NCI-H345 treated with DMSO at 0.1 percent for 48 hours (cell line): Measurements from ENCODE around the gene CFAP43.

Experiments used
- DNase-seq: peaks from one replicate; lab custom pipeline; 2025; ENCODE audit not compliant: unreplicated experiment; lab: John Stamatoyannopoulos, UW

CFAP43 gene

DNA sequence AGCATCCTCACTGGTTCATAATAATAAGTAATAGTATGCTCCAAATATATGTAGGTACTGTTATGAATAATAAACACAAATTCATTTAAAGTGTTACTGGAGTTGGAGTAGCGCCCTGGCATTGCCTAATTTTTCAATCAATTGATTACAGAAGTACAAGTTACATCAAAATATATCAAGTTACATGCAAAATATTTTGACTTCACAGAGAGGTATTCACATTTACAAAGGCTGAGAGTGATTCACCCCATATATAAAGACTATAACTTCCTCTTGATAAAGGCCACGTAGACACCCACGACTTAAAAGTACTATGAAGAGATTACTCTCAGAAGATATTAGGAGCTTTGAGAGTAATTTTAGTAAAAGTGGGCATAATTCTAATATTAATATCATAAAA lies 132.9 kb downstream of the CFAP43 start:
- no peak for DNase-seq

DNA sequence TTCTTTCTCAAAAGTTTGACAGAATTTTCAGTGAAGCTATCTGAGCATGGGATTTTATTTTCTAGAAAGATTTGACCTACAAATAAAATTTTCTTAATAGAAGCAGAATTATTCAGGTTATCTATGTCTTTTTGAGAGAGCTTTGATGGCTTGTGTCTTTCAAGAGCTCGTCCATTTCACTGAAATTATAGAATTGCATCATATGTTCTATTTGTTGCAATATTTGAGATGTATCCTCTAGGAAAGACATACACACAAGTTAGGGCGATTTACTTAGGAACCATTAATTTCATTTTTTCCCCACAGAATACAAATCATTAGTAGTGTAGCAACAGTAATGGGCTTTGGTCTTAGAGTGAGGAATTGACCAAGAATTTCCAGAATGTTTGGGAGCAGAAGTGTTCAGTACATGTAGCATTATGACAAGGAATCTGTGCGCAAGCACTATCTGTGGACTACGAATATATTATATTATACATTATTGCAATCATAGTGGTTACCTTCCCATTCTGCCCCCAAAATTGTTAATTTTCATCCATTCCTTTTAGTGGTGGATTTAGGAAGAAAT lies 133.7 kb downstream of the CFAP43 start:
- DNase-seq = no peak

- DNase-seq = no peak
Observed at GRCh38 chr10:104096692-104097091, 135.5 kb downstream of the CFAP43 start.

DNA sequence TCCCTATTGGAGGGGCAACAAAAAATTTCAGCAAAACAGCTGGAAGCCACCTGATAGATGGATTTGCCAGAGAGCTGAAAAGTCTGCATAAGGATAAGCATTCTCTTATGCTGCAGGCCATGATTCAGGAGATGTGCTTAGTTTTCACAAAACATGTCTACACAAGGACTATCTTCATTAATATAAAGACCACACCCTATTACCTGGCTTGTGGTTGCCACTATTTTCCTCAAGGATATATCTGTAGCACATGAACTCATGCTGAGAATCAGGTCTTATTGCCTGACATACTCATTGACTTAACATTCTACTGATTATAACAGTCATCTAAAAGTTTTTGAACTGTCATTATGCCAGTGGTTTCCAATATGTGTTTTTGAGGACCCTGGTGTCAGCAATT lies 139.4 kb downstream of the CFAP43 start:
- DNase-seq = no peak

- DNase-seq = no peak
Observed at GRCh38 chr10:104090611-104091010, 141.6 kb downstream of the CFAP43 start.

- DNase-seq = no peak
Observed at GRCh38 chr10:104089621-104090020, 142.5 kb downstream of the CFAP43 start.

GRCh38 chr10:104088239-104088638 lies 143.9 kb downstream of the CFAP43 start:
- no peak for DNase-seq

DNA sequence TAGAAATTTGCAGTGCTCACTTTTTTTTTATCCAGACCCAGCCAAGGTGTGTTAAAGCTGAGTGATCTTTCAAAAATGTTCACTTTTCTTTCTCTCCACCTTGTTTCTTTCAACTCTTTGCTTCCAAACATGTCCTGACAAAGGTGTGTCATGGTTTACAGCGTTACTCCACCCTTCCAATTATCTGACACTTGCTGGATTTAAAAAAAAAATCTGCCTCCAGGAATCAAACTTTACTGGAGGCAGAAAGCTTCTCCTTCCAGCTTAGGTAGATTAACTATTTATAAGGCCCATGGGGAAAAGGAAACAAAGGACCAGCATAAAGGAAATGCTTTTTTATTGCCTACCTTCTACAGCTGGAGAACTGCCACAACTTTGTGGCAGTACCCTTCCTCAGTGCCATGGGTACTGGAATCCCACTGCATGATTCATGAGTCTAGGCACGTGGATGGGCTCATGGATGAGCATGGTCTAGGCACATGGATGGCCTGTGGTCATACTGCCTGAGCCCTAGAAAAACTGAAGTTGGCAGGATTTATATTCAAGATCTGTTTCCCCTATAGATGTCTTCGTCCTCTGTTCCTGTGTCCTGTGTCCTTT lies 146.3 kb downstream of the CFAP43 start, which contains the start of gene COL17A1:
Gene COL17A1, minus strand, starts transcription at position 80 of the 600 bp plus-strand sequence. CDS start 5,207 bp downstream, outside the sequence.
- no peak for DNase-seq

DNA sequence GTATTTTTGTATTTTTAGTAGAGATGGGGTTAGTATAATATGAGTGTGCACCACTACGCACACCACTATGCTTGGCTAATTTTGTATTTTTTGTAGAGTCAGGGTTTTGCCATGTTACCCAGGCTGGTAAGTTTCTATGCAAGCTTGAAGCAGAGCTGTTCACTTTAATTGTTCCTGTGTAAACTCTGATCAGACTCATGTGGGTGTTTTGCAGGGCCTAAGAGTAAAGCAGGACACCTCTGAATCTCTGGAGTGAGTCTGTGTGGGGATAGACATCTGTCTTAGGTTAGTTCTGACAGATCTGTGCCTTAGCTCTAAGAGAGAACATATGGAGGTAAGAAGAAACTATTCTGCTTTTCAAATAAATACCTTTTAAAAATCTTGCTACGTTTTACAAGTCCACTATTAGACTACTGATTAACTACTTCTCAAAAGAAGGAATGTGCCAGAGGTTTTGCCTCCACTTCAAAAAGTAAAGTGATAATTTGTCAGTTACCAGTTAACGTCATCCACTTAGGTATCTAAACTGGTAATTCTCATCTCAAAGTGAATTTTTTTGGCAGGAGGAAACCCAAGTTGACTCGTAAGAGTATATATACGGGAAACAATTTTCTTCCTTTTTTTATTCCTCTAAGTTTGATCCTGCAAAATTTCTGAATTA lies 147.6 kb downstream of the CFAP43 start:
- no peak for DNase-seq

GRCh38 chr10:104081998-104082397 lies 150.2 kb downstream of the CFAP43 start:
- DNase-seq = no peak

DNA sequence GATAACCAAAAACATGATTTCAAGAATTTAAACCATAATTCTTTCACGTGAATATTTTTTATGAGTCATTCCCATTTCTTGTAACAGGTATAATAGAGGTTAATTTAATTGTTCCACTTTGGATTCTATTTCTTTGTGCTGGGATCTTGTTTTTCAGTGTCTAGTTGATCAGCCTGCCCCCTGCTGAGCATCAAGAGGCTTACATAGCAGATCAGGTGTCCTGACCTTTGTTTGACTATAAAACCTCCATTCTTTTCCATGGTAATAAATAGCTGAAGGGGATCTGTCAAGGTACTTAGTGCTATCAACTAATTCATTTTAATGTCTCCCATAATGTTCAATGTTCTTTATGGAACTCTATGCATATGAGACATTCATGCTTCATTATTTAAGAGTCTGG lies 151.4 kb downstream of the CFAP43 start:
- DNase-seq = peak; percentile 6
